Thyroid gland (tissue), 4 donors: Measurements from ENCODE around the gene GSTA3.

Experiments
- CTCF ChIP-seq, 6 experiments: fragments of 200-600 bp in 3 of 6; fragments of 450-650 bp in 3 of 6; sonication (generic) in 3 of 6; IDR thresholded peaks; one replicate each; pipeline ENCODE4 v1.5.1; 2016 to 2019; ENCODE audit warnings: antibody characterized with exemption in 6 of 6, mild to moderate bottlenecking in 2 of 6, inconsistent platforms in 1 of 6, moderate library complexity in 1 of 6
- POLR2A ChIP-seq, 2 donors: fragments of 450-650 bp; IDR thresholded peaks; one replicate each; pipeline ENCODE4 v1.6.1; 2017; ENCODE audit warnings: antibody characterized with exemption in 2 of 2, mild to moderate bottlenecking in 2 of 2, moderate library complexity in 1 of 2

GRCh38 chr6:52893803-52894202 lies 15.7 kb downstream of the GSTA3 start:
- TF ChIP-seq POLR2A (IDR thresholded peaks at IDR 0.05) (no peak), CTCF (IDR thresholded peaks at IDR 0.05) (no peak)
